Endometrium (tissue), 2 donors: ENCODE measurements around the gene APOA1.

Source experiments
- FAIRE-seq: peaks from 2 replicates; lab custom pipeline; 2012; peaks lifted over from hg19 to GRCh38; lab: Jason Lieb, UNC
- donor health status: control.
- donor health status: control.

APOA1 gene

GRCh38 chr11:116788534-116788933 is 48.9 kb downstream of the APOA1 start:
- no peak for FAIRE-seq

DNA sequence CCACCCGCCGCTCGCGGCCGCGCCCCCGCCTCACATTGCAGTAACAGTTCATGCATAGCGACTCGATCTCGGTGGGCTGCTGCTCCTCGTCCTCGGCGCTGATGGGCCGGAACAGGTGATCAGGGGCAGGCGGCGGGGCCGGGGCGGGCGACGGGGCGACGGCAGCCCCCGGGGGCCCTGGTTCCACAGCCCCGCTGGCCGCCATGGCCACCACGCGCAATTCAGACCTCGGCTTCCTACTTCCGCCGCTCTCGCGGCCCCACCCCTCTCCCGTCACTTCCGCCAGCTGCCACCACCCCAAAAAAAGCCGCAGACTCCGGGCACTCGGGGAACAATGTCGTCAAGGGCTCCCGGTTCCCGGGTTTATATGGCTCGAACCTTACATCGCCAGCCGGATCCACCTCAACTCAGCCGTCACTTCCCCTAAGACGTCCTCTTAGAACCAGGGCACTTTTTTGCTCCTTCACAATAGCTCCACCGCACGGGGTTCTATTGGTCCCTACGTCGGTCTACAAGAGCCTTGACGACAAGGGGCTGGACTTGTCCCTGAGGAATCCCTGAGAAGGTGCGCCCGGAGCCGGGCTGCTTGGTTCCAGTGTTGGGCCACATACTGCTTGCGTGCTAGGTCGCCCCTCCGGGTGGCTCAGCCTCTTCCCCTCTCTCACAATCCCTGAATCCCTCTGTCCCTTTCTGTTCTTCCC is 49.5 kb downstream of the APOA1 start, which contains the start of gene ZPR1:
ZPR1 (minus strand) TSS at position 238 of the 701 bp plus-strand sequence; CDS start at position 205, 33 bp downstream.
- FAIRE-seq: no peak

DNA sequence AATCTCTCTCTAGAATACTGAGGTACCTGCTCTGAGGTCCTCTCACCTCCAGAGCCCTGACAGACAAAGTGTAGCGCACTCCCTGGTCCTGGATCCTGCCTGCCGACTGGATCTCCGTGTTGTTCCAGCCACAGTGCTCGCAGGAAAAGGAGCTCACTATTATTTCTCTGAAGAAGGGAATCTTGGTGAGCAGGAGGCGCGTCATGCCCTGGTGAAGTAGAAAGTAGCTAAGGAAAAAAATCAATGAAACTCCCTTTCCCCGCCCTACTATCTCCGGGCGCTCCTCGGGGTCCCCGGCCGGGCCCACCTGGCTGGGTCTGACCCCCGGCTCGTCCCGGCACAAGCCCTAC is 50.0 kb downstream of the APOA1 start:
- no peak for FAIRE-seq

GRCh38 chr11:116786966-116787365 is 50.5 kb downstream of the APOA1 start:
- no peak for FAIRE-seq

DNA sequence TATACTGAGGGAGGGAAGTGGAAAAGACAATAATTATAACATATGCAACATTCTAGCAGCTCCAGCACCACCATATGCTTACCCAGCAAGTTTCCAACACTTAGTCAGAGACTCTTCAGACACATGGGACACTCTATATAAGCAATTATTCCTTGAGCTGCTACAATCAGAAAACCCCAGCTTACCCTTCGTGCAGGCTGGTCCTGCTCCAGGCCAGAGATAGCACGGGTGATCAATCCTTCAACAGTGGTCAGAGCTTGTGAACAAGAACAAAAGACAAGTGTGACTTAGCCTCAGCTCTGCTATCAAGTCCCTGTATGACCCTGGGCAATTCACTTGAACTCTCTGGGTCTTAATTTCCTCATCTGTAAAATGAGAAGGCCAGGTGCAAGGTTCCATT is 51.1 kb downstream of the APOA1 start:
- FAIRE-seq: no peak
